Measurements from ENCODE around the gene SLC24A4. TPM values are rescaled to one million over a fixed set of nuclear protein-coding genes. Genes with fewer than 3 reads are reported as not detected.

The SLC24A4 gene
- total RNA-seq, 1 experiment from 2014 or later, result not detected

GRCh38 chr14:92516966-92517506 is 194.1 kb downstream of the SLC24A4 start:
- BruUV-seq (replicated peaks), result no TSS peak
- Mint-ChIP-seq H3K9me3 (ENCODE audit: low read depth, unreplicated experiment) (no peaks in the 10 kb centered on the region), H3K27me3 (ENCODE audit: unreplicated experiment) (no peaks in the 10 kb centered on the region), H3K4me3 (ENCODE audit: low read depth, unreplicated experiment) (no peak overlapping the region), H3K36me3 (ENCODE audit: insufficient read depth, unreplicated experiment) (peaks cover 12% of the 10 kb centered on the region), H3K27ac (ENCODE audit: unreplicated experiment) (no peak overlapping the region), H3K4me1 (ENCODE audit: low read depth, unreplicated experiment) (peaks cover 3% of the 10 kb centered on the region)
- DNase-seq, result no peak
- TF ChIP-seq CTCF (IDR thresholded peaks at IDR 0.05; ENCODE audit: unreplicated experiment), result no peak
- intact Hi-C loops (cut with micrococcal nuclease; ENCODE audit: unreplicated experiment), result no loop called here
- CTCF ChIA-PET, result no interaction called here

- CTCF ChIA-PET, result no interaction called here
- H3K4me1 Mint-ChIP-seq (ENCODE audit: low read depth, unreplicated experiment), result no peaks in the 10 kb centered on the region
- no peak overlapping the region for H3K27ac Mint-ChIP-seq (ENCODE audit: unreplicated experiment)
- no peak for DNase-seq
- no peak for TF ChIP-seq CTCF (IDR thresholded peaks at IDR 0.05; ENCODE audit: unreplicated experiment)
- no peak overlapping the region for H3K4me3 Mint-ChIP-seq (ENCODE audit: low read depth, unreplicated experiment)
- intact Hi-C loops (cut with micrococcal nuclease; ENCODE audit: unreplicated experiment), result no loop called here
- no peaks in the 10 kb centered on the region for H3K27me3 Mint-ChIP-seq (ENCODE audit: unreplicated experiment)
- no TSS peak for BruUV-seq (replicated peaks)
- no peaks in the 10 kb centered on the region for H3K9me3 Mint-ChIP-seq (ENCODE audit: low read depth, unreplicated experiment)
- H3K36me3 Mint-ChIP-seq (ENCODE audit: insufficient read depth, unreplicated experiment), result peaks cover 12% of the 10 kb centered on the region
Measured at GRCh38 chr14:92517761-92518160, 194.8 kb downstream of the SLC24A4 start.

- no peak for DNase-seq
- no peak overlapping the region for H3K4me3 Mint-ChIP-seq (ENCODE audit: low read depth, unreplicated experiment)
- BruUV-seq (replicated peaks), result no TSS peak
- peaks cover 3% of the 10 kb centered on the region for H3K36me3 Mint-ChIP-seq (ENCODE audit: insufficient read depth, unreplicated experiment)
- no peaks in the 10 kb centered on the region for H3K4me1 Mint-ChIP-seq (ENCODE audit: low read depth, unreplicated experiment)
- CTCF ChIA-PET, result no interaction called here
- H3K27ac Mint-ChIP-seq (ENCODE audit: unreplicated experiment), result no peak overlapping the region
- H3K9me3 Mint-ChIP-seq (ENCODE audit: low read depth, unreplicated experiment), result no peaks in the 10 kb centered on the region
- intact Hi-C loops (cut with micrococcal nuclease; ENCODE audit: unreplicated experiment), result no loop called here
- H3K27me3 Mint-ChIP-seq (ENCODE audit: unreplicated experiment), result no peaks in the 10 kb centered on the region
- TF ChIP-seq CTCF (IDR thresholded peaks at IDR 0.05; ENCODE audit: unreplicated experiment), result no peak
Measured at GRCh38 chr14:92519246-92520101, 196.5 kb downstream of the SLC24A4 start.

- CTCF ChIA-PET, result no interaction called here
- intact Hi-C loops (cut with micrococcal nuclease; ENCODE audit: unreplicated experiment), result no loop called here
- Mint-ChIP-seq H3K4me1 (ENCODE audit: low read depth, unreplicated experiment) (no peaks in the 10 kb centered on the region), H3K27ac (ENCODE audit: unreplicated experiment) (no peak overlapping the region), H3K4me3 (ENCODE audit: low read depth, unreplicated experiment) (no peak overlapping the region), H3K36me3 (ENCODE audit: insufficient read depth, unreplicated experiment) (no peaks in the 10 kb centered on the region), H3K9me3 (ENCODE audit: low read depth, unreplicated experiment) (no peaks in the 10 kb centered on the region), H3K27me3 (ENCODE audit: unreplicated experiment) (no peaks in the 10 kb centered on the region)
- TF ChIP-seq CTCF (IDR thresholded peaks at IDR 0.05; ENCODE audit: unreplicated experiment), result no peak
- no peak for DNase-seq
- no TSS peak for BruUV-seq (replicated peaks)
Measured at GRCh38 chr14:92520102-92521057, 197.4 kb downstream of the SLC24A4 start.
